ENCODE data around the gene MYOD1. TPM values are rescaled to one million over a fixed set of nuclear protein-coding genes. Genes with fewer than 3 reads are reported as not detected.

The MYOD1 gene
- total and polyA plus RNA-seq, 9 of the 15 experiments (the other 6 are each of a cell fraction or from before 2014, with no cell fraction given): not detected

DNA sequence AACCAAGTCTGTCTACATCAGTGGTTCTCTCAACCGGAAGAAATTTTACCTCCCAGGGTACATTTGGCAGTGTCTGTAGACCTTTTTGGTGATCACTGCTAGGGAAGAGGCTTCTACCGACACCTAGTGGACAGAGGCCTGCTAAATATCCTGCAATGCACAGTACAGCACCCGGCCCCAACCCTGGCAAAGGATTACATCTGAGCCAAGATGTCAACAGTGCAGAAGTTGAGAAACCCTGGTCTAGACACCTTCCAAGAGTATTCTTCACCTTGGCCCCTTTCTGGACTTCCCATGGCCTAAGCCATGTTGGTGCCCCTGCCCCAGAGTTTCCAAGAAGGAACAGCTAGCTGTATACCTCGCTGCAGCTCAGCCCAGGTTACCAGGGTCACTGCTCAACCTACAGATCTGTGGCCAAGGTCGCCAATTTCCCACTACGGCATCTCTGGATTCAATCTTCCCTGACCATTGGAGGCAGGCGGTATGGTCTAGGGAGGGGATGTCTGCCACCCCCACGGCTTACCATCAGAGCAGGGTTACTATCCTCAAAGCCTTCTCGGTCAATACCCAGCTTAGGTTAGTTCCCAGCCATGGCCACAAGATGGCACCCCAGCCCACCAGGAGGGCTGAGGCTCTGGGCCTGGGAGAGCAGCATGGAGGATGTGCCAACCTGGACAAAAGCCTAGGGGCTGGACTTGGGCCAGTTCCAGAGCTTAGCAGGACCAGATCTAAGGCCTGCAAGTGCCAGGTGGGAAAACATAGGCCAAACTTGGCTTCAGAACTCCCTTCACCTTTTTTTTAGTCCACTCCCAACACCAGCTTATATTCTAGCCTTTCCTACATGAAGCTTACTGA lies 11.5 kb downstream of the MYOD1 start (continued):
- TF ChIP-seq ZNF124 (CRISPR knock-in tag; IDR thresholded peaks at IDR 0.05) (no peak), ZBTB49 (CRISPR knock-in tag; IDR thresholded peaks at IDR 0.05; ENCODE audit: borderline replicate concordance) (no peak), BRD4 (IDR thresholded peaks at IDR 0.05) (no peak), ZNF175 (CRISPR knock-in tag; IDR thresholded peaks at IDR 0.05; ENCODE audit: low read depth) (no peak), EZH2 (IDR thresholded peaks at IDR 0.05; ENCODE audit: borderline replicate concordance, low read depth, low read length) (no peak), ZNF324 (CRISPR knock-in tag; IDR thresholded peaks at IDR 0.05) (no peak), ZNF431 (CRISPR knock-in tag; IDR thresholded peaks at IDR 0.05) (no peak), GTF2E2 (tag; IDR thresholded peaks at IDR 0.05) (no peak), HIVEP1 (CRISPR knock-in tag; IDR thresholded peaks at IDR 0.05) (no peak), NFIC (IDR thresholded peaks at IDR 0.05) (peak; percentile 53; the same call in 1 of the 2 replicates)
- TF ChIP-seq, protein P1, sequence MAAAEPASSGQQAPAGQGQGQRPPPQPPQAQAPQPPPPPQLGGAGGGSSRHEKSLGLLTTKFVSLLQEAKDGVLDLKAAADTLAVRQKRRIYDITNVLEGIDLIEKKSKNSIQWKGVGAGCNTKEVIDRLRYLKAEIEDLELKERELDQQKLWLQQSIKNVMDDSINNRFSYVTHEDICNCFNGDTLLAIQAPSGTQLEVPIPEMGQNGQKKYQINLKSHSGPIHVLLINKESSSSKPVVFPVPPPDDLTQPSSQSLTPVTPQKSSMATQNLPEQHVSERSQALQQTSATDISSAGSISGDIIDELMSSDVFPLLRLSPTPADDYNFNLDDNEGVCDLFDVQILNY (CRISPR knock-in tag; IDR thresholded peaks at IDR 0.05): no peak
- TF ChIP-seq, protein P2, sequence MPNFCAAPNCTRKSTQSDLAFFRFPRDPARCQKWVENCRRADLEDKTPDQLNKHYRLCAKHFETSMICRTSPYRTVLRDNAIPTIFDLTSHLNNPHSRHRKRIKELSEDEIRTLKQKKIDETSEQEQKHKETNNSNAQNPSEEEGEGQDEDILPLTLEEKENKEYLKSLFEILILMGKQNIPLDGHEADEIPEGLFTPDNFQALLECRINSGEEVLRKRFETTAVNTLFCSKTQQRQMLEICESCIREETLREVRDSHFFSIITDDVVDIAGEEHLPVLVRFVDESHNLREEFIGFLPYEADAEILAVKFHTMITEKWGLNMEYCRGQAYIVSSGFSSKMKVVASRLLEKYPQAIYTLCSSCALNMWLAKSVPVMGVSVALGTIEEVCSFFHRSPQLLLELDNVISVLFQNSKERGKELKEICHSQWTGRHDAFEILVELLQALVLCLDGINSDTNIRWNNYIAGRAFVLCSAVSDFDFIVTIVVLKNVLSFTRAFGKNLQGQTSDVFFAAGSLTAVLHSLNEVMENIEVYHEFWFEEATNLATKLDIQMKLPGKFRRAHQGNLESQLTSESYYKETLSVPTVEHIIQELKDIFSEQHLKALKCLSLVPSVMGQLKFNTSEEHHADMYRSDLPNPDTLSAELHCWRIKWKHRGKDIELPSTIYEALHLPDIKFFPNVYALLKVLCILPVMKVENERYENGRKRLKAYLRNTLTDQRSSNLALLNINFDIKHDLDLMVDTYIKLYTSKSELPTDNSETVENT (CRISPR knock-in tag; IDR thresholded peaks at IDR 0.05): no peak
- TF ChIP-seq, protein P3, sequence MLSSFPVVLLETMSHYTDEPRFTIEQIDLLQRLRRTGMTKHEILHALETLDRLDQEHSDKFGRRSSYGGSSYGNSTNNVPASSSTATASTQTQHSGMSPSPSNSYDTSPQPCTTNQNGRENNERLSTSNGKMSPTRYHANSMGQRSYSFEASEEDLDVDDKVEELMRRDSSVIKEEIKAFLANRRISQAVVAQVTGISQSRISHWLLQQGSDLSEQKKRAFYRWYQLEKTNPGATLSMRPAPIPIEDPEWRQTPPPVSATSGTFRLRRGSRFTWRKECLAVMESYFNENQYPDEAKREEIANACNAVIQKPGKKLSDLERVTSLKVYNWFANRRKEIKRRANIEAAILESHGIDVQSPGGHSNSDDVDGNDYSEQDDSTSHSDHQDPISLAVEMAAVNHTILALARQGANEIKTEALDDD (IDR thresholded peaks at IDR 0.05): no peak
- TF ChIP-seq, protein P4, sequence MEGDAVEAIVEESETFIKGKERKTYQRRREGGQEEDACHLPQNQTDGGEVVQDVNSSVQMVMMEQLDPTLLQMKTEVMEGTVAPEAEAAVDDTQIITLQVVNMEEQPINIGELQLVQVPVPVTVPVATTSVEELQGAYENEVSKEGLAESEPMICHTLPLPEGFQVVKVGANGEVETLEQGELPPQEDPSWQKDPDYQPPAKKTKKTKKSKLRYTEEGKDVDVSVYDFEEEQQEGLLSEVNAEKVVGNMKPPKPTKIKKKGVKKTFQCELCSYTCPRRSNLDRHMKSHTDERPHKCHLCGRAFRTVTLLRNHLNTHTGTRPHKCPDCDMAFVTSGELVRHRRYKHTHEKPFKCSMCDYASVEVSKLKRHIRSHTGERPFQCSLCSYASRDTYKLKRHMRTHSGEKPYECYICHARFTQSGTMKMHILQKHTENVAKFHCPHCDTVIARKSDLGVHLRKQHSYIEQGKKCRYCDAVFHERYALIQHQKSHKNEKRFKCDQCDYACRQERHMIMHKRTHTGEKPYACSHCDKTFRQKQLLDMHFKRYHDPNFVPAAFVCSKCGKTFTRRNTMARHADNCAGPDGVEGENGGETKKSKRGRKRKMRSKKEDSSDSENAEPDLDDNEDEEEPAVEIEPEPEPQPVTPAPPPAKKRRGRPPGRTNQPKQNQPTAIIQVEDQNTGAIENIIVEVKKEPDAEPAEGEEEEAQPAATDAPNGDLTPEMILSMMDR (IDR thresholded peaks at IDR 0.05 in 2 of 3, conservative IDR thresholded peaks at IDR 0.05 in 1 of 3; ENCODE audit: insufficient read depth in 2 of 3, low read depth in 1 of 3, low read length in 3 of 3): peak; percentile 81 to 90 (median 86)
